ENCODE measurements around the gene DOCK10.
"Not testable (repeated sequence)": the region's sequence is repeated elsewhere in the genome, so short reads cannot be mapped to it uniquely, and the experiment has no call there.

Gene DOCK10

GRCh38 chr2:225041851-225042799 lies at the start of gene DOCK10:
Gene DOCK10, minus strand, starts transcription at chr2:225042468. Its CDS starts 94 bp downstream, at chr2:225042374.
- DNase-seq (ENCODE audit: low read depth in 2 of 2), result peak in 1 of 2 experiments; percentile 32

GRCh38 chr2:225091336-225091735 lies 49.1 kb upstream of the DOCK10 start:
- peak; percentile 79 to 84 for DNase-seq (ENCODE audit: low read depth in 2 of 2)

- DNase-seq (ENCODE audit: low read depth in 2 of 2), result peak; percentile 65 to 73
These were observed 48.5 kb upstream of the DOCK10 start for GRCh38 chr2:225090746-225091145.

GRCh38 chr2:225086915-225087314 lies 44.6 kb upstream of the DOCK10 start:
- no peak for DNase-seq (ENCODE audit: low read depth in 2 of 2)

- no peak for DNase-seq (ENCODE audit: low read depth in 2 of 2)
These were observed 44.2 kb upstream of the DOCK10 start for GRCh38 chr2:225086439-225086838.

GRCh38 chr2:225083276-225083675 lies 41.0 kb upstream of the DOCK10 start:
- no peak for DNase-seq (ENCODE audit: low read depth in 2 of 2)

GRCh38 chr2:225076125-225076524 lies 33.9 kb upstream of the DOCK10 start:
- peak; percentile 76 to 78 for DNase-seq (ENCODE audit: low read depth in 2 of 2)

- DNase-seq (ENCODE audit: low read depth in 2 of 2), result no peak
These were observed 32.8 kb upstream of the DOCK10 start for GRCh38 chr2:225074919-225075681.

GRCh38 chr2:225074366-225074765 lies 32.1 kb upstream of the DOCK10 start:
- DNase-seq (ENCODE audit: low read depth in 2 of 2), result no peak

- DNase-seq (ENCODE audit: low read depth in 2 of 2), result no peak
These were observed 30.9 kb upstream of the DOCK10 start for GRCh38 chr2:225073198-225073597.

GRCh38 chr2:225072444-225072843 lies 30.2 kb upstream of the DOCK10 start:
- no peak for DNase-seq (ENCODE audit: low read depth in 2 of 2)

- no peak for DNase-seq (ENCODE audit: low read depth in 2 of 2)
These were observed 28.5 kb upstream of the DOCK10 start for GRCh38 chr2:225070811-225071210.

GRCh38 chr2:225069966-225070365 lies 27.7 kb upstream of the DOCK10 start:
- no peak for DNase-seq (ENCODE audit: low read depth in 2 of 2)

- no peak for DNase-seq (ENCODE audit: low read depth in 2 of 2)
These were observed 27.2 kb upstream of the DOCK10 start for GRCh38 chr2:225069477-225069876.

GRCh38 chr2:225065882-225066281 lies 23.6 kb upstream of the DOCK10 start:
- DNase-seq (ENCODE audit: low read depth in 2 of 2), result no peak

GRCh38 chr2:225064928-225065327 lies 22.7 kb upstream of the DOCK10 start:
- no peak for DNase-seq (ENCODE audit: low read depth in 2 of 2)

GRCh38 chr2:225064362-225064761 lies 22.1 kb upstream of the DOCK10 start:
- DNase-seq (ENCODE audit: low read depth in 2 of 2), result no peak

- DNase-seq (ENCODE audit: low read depth in 2 of 2), result no peak
These were observed 14.2 kb upstream of the DOCK10 start for GRCh38 chr2:225056330-225057073.

GRCh38 chr2:225055714-225056113 lies 13.4 kb upstream of the DOCK10 start:
- DNase-seq (ENCODE audit: low read depth in 2 of 2), result no peak

- no peak for DNase-seq (ENCODE audit: low read depth in 2 of 2)
These were observed 10.4 kb upstream of the DOCK10 start for GRCh38 chr2:225052703-225053102.

- not testable (repeated sequence) for DNase-seq (ENCODE audit: low read depth in 2 of 2)
These were observed 5.2 kb upstream of the DOCK10 start for GRCh38 chr2:225047502-225047901.

GRCh38 chr2:225042800-225043167 lies 516 bp upstream of the DOCK10 start:
- no peak for DNase-seq (ENCODE audit: low read depth in 2 of 2)
